Stimulated activated CD4-positive, alpha-beta T cell treated with anti-CD3 and anti-CD28 coated beads, Interleukin-4, amount 100 ng/mL, for 24 hours (primary cell): Measurements from ENCODE around the gene CDH23.

Experiments
- DNase-seq: peaks from one replicate; pipeline ENCODE4 v3.0.0-alpha.2; 2020

Gene CDH23

DNA sequence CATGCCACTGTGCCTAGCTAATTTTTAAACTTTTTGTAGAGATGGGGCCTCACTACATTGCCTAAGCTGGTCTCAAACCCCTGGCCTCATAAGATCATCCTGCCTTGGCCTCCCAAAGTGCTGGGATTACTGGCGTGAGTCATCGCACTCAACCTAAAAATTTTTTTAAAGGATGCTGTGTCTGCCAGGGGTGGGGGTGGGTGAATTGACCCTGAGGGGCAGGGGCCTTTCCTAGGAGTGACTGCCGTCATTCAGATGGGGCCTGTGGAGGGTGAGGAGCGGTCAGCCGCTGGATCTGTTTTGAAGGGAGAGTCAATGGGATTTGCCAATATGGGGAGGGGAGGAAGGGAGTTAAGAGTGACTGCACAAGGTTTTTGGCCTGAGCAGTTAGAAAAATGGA lies 233.4 kb downstream of the CDH23 start:
- no peak for DNase-seq

DNA sequence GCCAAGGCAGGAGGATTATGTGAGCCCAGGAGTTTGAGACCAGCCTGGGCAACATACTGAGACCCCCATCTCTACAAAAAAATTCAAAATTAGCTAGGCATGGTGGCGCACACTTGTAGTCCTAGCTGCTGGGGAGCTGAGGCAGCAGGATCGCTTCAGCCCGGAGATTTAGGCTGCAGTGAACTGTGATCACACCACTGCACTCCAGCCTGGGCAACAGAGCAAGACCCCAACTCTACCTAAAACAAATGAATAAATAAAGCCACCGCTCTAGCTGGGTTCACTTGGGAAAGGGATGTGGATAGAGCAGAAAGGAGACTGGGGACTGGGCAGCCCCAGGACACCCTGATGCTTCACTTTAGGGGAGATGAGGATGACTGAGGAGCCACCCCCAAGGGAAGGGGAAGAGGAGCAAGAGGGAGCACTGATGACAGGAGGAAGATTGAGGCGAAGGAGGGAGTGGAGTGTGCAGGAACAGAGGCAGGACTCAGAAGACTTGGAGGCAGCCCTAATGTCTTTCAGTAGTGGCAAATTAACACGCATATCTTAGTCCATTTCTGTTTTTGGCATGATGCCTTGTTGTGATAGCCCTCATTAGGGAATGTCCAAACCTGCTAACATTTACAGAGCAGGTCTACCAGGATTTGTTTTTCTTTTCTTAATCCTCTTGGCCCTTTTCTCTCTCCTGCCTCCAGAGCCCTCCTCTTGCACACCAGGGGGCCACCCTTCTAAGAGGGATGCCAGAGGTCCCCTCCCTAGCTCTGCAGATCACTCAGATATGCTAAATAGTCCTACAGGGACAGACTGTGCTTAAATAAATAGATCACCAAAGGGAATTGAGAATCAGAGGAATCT lies 234.5 kb downstream of the CDH23 start:
- DNase-seq: no peak

DNA sequence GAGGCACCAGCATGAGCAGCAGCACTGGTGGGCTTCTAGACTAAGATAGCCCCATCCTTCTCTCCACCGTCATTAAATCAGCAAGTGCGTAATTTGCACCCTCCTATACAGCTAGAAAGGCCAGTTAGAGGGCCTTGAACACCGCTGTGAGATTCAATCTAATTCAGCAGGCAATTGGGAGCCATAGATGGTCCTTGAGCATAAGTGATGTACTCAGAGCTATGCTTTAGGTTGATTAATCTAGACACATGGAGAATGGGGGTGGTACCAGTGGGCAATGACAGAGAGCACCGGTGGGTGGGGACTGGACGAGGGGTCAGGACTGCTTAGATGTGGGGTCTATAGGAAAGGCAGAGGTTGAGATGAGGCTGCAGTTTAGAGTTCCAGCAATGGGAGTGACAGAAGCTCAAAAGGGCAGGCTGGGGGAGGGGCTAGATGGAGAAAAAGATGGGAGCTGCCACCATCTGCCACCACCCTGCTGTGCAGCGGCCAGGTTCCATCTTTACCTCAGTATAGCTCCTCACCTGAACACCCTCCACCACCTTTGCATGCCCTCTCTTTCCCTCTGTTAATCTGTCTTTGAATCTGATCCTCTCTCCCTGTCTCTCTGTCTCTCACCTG lies 235.6 kb downstream of the CDH23 start:
- DNase-seq: no peak

DNA sequence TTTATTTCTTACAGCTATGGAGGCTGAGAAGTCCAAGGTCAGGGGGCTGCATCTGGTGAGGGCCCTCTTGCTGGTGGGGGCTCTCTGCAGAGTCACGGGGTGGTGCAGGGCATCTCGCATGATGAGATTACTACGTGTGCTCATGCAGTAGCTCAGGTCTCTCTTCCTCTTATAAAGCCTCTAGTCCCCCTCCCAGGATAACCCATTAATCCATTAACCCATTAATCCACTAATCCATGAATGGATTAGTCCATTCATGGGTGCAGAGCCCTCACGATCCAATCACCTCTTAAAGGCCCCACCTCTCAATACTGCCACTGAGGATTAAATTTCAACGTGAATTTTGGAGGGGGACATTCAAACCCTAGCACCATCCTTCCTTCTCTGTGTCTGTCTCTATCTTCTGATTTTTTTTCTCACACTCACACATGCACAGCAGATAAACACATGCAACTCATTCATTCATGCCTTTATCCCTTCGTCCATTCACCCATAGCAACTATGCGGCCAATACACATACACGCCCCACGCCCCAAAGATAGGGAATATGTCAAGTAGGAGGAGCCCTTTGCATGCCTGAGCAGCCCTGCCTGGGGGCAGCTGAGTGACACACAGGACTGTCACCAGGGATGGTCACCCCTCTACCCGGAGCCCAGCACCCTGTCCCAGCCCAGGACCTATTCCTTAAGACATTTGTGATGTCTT lies 236.3 kb downstream of the CDH23 start:
- DNase-seq: no peak

DNA sequence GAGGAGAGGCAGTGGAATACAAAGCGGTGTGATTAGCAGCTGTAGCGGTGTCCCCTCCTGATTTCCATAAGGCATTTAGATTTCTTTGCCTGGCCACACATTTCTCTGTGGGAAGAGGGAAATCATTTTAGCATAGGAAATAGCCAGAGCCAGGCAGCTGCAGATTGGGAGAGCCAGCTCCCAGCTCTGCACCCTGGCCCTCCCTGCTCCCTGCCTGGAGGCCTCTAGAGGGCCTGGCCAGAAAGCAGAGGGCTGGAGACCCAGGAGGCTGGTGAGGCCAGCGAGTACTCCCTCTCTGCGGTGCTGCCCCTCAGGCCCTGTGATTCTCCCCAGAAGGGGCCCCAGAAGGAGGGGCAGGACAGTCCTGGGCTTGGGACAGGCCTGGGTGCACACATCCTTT lies 237.2 kb downstream of the CDH23 start:
- DNase-seq: no peak

DNA sequence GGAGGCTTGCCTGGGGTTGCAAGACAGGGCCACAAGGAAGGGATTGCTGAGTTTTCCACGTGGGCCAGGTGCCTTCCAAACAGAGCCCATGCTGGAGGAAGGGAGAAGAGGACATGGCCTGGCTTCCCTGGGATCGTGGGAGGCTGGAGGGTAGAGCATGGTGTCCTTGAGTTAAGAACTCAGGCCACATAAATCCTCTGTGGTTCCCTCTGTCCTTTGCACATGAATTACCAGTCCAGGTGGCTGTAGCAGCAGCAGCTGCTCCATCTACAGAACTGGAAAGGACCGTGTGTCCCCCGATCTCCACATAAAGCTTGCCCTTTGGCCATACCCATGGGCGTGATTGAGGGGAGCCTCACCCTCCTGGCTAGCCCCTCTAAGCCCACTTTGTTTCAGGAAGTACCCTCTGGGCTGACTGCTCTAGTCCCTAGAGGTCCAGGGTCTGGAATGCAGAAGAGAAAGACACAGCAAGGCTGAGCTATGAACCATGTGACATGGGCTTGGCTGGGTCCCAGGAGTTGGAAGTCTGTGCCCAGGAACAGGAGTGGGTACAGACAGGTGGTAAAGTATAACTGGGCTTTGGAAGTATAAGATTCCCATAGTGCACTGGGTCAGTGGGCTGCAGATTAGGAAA lies 237.9 kb downstream of the CDH23 start:
- DNase-seq: no peak

DNA sequence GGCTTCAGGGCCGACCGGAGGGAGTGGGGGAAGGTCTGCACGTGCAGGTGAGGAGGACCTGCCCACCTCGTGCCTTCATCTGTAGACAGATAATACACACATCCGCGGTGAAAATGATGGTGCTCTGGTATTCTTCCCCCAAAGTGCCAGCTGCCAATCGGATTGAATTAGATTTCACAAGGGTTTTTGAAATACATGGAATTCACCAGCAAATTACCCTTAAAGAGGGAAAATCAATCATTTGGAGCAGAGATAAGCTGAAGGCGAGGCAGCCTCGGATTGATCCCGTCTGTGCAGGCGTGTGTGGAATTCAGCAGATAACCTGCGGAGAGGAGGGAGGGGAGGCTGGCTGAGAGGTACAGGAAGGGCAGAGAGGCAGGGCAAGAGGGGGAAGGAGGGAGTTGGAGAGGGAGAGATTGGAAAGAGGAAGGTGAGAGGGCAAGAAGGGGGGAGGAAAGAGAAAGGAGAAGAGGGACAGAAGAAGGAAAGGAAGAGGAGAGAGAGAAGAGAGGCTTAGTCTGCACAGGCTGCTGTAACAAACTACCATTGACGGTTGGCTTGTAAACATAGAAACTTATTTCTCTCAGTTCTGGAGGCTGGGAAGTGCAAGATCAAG lies 238.6 kb downstream of the CDH23 start:
- DNase-seq: no peak

DNA sequence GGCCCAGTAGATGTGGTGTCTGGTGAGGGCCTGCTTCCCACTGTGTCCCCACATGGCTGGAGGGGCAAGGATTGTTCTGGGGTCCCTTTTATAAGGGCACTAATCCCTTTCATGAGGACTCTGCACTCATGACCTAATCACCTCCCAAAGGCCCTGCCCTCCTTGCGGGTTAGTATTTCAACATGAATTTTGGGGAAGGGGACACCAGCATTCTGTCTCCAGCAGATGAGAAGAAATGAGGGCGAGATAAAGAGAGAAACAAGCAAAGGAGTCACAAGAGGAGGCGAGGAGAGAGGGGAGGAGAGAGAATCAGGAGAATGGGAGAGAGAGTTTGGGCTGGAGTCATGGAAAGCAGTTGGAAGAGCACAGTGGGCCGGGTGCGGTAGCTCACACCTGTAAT lies 239.1 kb downstream of the CDH23 start:
- DNase-seq: no peak

DNA sequence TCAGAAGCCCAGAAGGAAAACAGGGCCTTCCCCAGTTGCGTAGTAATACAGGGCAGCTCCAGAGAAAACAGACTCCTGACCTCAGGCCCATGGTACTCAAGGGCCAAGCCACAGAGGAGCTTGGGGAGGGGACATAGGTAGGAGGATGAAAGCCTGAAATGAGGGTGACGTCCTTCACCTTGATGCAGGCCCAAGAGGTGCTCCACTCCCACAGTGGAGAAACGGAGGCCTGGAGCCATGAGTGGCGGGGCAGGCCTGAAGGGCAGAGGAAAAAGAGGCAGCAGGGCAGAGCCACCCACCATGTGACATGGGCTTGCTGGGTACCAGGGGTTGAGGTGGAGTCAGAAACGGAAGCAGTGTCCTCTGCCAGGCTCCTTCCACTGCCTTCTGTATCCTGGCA lies 239.9 kb downstream of the CDH23 start:
- DNase-seq: no peak

DNA sequence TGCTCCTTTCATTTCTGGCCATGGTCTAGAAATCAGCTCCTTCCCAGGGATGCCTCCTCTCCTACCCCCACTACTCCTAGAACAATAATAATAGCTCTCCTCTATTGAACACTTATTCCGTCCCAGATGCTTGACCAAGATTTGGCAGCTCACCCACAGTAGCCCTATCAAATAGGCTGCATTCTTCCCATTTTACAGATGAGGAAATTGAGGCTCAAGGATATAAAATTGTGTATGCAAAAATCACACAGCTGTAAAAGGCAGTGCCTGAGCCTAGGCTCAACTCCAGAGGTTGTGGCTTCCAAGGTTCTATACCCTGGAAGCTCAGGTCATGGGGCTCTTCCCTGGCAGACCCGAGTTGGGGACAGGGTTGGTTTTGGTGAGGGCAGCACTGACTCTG lies 240.6 kb downstream of the CDH23 start:
- DNase-seq: no peak

DNA sequence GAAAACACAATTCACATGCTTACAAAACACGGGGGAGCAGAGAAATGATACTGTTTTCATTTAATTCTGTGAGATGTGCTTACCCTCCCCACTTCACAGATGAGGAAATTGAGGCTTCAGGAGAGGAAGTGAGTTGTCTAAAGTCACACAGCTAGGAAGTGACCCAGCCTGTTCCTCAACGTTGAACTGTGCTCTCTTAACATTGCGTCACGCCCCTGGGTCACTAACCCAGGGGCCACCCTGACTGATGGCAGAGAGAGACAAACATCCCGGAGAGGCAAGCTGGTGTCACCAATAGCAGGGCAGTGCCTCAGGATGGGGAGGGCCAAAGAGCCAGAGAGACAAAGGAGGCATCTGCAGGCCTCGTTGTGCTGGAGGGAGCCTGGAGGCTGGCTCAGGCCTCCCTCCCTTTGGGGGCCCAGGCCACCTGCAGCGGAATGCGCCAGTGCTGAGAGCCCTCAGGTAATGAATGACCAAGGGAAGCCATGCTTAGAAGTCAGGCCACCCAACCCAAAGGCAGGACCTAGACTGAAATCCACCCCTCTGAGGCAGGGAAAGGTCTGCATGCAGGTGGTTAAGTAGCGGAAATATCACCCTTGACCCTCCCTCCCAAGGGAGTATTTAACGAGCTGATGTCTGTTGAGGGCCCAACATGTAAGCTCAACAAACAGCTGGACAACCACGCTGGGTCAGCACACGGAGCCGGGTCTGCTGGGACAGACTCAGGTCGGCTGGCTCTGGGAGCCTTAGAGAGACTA lies 241.5 kb downstream of the CDH23 start:
- no peak for DNase-seq

DNA sequence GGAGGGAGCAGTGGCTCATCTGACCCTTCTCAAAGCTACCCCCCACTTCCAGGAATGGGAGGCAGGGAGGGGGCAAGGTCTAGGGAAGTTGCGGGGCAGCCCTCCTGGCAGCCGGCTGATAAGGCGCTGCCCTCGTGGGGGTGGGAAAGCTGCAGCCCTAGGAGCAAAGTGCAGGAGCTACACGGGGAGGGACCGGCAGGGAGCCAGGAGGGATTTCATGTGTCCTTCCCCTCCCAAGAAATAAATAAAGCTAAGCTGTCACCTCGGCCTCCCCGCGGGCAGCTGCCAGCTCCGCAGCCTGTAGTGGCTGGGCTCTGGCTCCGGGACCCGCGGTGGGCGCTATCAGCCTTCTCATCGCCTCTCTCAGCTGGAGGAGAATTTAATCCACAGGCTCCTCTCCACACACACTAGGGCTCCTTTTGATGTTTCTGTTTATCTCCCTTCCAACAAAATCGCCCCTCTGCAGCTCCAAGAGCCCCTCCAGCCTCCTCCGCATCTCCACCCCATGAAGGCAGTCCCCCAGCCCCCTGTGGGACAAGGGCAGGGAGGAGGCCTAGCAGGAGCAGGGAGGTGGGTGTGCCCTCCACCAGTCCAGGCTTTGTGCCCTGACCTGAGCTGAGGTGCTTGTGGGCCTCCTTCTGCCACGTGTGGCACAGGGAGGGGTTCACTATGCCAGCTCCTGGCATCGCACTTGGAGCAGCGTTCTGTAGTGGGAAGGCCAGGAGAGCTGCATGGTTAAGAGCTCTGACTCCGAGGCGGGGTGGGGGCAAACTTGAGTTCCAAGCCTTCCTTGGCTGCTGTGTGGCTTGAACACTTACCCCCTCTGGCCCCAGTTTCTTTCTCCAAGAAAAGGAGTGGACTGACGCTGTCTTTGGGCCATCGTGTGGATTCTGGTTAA lies 242.4 kb downstream of the CDH23 start:
- DNase-seq: no peak

DNA sequence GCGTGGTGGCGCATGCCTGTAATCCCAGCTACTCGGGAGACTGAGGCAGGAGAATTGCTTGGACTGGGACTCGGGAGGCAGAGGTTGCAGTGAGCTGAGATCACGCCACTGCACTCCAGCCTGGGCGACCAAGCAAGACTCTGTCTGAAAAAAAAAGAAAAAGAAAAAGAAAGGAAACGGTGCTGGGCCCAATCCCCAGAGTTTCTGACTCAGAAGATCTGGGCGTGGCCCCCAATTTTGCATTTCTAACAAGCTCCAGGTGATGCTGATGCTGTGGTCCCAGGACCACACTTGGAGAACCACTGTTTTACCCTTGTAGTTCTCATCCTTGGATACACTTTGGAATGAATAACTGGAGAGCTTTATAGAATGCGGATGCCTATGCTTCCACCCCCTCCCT lies 243.9 kb downstream of the CDH23 start:
- DNase-seq: no peak

DNA sequence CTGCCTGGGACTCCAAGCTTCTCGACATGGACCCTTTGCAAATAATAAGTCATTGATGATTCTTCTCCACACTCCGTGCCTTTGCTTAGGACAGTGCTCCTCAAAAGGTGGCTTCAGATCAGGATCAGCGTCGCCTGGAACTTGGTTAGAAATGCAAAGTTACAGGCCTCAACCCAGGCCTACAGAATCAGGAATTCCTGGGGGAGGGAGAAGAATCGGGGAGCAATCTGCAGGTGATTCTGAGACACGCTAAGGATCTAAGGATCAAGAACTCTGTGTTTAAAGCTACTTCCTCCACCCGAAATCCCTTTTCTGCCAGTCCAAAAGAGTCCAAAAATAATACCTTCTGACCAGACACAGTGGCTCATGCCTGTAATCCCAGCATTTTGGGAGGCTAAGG lies 244.7 kb downstream of the CDH23 start:
- DNase-seq: no peak

DNA sequence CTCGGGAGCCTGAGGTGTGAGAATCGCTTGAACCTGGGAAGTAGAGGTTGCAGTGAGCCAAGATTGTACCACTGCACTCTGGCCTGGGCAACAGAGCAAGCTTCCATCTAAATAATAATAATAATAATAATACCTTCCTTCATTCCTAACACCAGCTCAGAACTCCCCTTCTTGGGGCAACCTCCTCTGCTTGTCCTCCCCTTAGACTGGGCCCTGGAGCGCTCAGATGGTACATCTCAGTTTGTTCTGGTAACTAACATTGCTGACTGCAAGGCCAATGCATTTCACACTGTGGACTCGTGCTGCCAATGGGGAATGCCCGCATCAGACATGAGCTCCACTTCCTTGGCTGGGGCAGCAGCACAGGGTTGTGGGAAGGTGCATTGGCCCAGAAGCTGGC lies 245.3 kb downstream of the CDH23 start:
- DNase-seq: no peak

DNA sequence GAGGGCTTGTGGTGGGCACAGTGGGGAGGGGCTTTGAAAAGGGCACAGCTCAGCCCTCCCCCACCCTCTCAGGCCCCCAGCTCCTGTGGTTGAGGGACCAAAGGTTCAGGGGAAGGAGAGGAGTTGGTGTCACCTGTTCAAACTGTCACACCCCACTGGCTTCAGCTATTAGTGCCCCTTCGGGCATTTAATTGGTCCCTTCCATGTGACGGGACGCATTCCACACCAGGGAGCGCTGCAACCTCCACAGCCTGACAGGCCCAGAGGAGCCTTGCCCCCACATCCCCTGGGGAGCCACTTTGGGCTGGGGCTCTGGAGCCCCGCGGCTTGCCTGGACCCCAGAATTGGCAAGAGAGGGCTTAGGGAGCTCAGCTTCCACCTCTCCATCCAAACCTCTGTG lies 247.2 kb downstream of the CDH23 start:
- DNase-seq: no peak

DNA sequence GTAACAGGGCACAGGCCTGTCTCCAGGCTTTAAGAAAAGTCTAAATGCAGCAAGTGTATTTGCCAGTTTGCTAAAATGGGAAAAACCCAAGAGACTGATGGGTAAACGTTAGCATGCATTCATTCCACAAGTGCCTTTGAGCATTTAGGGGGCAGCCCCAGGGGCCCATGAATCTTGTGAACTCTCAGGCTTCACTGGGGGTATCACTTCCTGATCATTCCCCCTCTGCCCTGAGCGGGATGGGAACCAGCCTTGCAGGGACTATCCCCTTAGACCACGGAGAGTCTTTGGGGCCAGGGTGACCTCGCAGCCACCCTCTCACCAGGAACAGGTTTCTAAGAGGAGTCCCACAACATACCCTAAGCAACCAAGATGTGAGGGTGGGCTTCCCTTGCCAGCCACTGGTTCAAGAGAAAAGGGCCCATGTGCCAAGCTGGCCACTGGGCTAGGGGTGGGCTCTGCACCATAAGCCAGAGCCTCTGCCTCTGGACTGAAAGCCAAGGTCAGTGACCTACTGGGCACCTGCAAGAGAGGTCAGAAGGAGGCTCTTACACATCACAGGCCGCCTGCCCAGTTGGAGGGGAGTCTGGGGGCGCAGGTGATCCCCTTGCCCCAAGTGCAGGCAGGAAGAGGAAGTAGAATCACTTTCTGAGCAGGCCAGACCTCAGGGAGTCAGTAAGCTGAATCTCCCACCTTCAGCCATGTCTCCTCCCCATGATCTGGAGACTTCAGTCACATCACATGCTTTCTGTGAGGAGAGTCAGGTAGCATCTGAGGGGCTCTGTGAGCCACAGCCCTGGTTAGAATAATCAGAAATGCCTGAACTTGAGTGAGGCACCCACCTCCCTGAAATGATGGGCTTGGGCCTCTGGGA lies 247.8 kb downstream of the CDH23 start:
- DNase-seq: no peak

DNA sequence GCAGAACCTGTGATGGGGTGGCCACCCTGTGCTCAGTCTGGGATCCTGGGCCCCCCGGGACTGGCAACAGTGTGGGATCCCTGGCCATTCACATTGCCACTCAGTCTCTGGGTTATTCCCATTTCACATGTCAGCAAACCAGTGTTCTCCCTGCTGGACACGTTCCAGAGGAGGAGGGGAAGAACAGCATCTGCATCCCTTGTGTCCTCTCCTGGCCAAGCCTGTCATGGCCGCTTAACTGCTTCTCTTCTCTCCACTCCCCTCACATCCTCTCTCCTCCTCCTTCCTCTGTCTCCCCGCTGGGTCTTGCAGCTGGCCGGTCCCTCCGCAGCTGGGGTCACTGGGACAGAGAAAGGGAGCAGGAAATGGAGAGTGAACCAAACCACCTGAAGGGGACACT lies 248.5 kb downstream of the CDH23 start:
- DNase-seq: no peak

DNA sequence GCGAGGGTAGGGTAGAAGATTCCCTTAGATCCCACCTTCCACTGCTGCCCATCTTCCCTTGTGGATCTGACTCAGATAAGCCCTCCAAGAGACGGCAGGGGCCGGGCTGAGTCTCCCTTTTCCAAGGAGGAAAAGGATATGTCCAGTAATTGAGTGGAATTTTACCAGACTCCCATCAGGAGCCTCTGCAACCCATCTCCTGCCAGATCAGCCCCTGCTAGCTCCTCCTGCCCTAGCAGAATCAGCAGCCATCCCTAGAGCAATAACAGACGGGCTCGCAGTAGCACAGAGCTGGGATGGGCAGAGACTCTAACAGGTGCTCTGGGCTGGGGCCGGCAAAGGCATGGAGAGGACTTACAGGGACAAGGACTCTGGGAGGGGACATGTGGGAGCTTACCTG lies 249.3 kb downstream of the CDH23 start:
- DNase-seq: no peak

DNA sequence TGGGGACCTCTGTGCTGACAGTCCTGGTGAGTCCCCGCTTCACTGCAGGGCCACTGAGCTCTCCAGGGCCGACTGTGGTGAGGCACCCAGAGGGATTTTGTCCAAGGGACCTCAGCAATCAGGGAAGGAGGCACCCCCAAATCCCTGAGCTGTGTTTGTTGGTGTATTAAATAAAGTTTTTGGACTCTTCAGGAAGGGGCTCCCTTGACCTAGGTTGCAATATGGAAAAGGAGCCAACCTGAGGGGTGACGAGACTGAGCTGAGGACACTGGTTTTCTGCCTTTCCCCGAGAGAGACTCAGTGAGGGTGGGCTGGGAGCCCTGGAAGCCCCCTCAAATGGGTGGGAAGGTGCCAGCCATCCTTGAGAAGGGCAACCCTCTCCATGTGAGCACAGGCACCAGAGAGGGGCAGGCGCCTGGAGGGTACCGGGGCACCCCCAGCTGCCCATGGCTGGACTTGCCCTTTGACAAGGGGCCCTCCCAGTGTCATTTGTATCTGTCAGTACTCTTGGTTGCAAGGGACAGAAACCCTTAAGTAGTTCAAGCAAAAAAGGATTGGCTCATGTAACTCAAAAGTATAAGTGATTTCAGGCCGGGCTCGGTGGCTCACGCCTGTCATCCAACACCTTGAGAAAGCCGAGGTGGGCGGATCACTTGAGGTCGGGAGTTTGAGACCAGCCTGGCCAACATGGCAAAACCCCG lies 250.0 kb downstream of the CDH23 start:
- no peak for DNase-seq
